A549 (cell line): ENCODE data around the gene BRD3OS.

Source experiments
- CEBPB ChIP-seq, 2 experiments: fragments of >200 bp in 1 of 2; sonication (Bioruptor Twin) in 1 of 2; formaldehyde crosslinking in 1 of 2; IDR thresholded peaks; 2 replicates each; pipeline ENCODE4 v1.6.1; 2012 to 2016
- CHD2 ChIP-seq: fragments of 150-350 bp; IDR thresholded peaks from 2 replicates; pipeline ENCODE4 v1.6.1; 2014; ENCODE audit warnings: low read length; ENCODE audit not compliant: partially characterized antibody
- CHD4 ChIP-seq: fragments of 200-600 bp; sonication (generic); IDR thresholded peaks from 2 replicates; pipeline ENCODE4 v1.6.1; 2016; ENCODE audit warnings: antibody characterized with exemption, mild to moderate bottlenecking, borderline replicate concordance
- CTCF ChIP-seq: fragments of >200 bp; sonication (Bioruptor Twin); formaldehyde crosslinking; IDR thresholded peaks from 3 replicates; pipeline ENCODE4 v1.5.1; 2016
- EP300 ChIP-seq, 2 experiments: fragments of >200 bp; sonication (Bioruptor Twin); formaldehyde crosslinking; IDR thresholded peaks; 2 replicates in 1 of 2; 3 replicates in 1 of 2; pipeline ENCODE4 v1.6.1; 2016 to 2017
- MAFK ChIP-seq: fragments of 450-650 bp; IDR thresholded peaks from 2 replicates; pipeline ENCODE4 v1.6.1; 2014; ENCODE audit not compliant: partially characterized antibody
- NFE2L2 ChIP-seq: fragments of 150-350 bp; conservative IDR thresholded peaks from 2 replicates; pipeline ENCODE4 v1.6.1; 2014; ENCODE audit warnings: low read length
- PHF8 ChIP-seq: fragments of 200-600 bp; sonication (generic); IDR thresholded peaks from 2 replicates; pipeline ENCODE4 v1.6.1; 2016; ENCODE audit warnings: low read depth, mild to moderate bottlenecking, antibody characterized with exemption, moderate library complexity, borderline replicate concordance
- POLR2AphosphoS2 ChIP-seq: conservative IDR thresholded peaks from 2 replicates; pipeline ENCODE4 v1.6.1; 2012; ENCODE audit warnings: low read length, improper control_type of control experiment, inconsistent platforms
- RAD21 ChIP-seq, 2 experiments: fragments of >200 bp in 1 of 2; sonication (Bioruptor Twin) in 1 of 2; formaldehyde crosslinking in 1 of 2; IDR thresholded peaks in 1 of 2; conservative IDR thresholded peaks in 1 of 2; 2 replicates in 1 of 2; 3 replicates in 1 of 2; pipeline ENCODE4 v1.6.1; 2012 to 2018; ENCODE audit warnings: inconsistent platforms in 1 of 2
- REST ChIP-seq: fragments of 200-600 bp; sonication (generic); IDR thresholded peaks from 2 replicates; pipeline ENCODE4 v1.6.1; 2016; ENCODE audit warnings: antibody characterized with exemption, mild to moderate bottlenecking, moderate library complexity
- SREBF2 ChIP-seq: fragments of 450-650 bp; IDR thresholded peaks from 2 replicates; pipeline ENCODE4 v1.6.1; 2014; ENCODE audit warnings: mild to moderate bottlenecking, moderate library complexity

GRCh38 chr9:134053401-134053871, 28.2 kb downstream of the BRD3OS start:
- TF ChIP-seq POLR2AphosphoS2 (no peak), SREBF2 (no peak), NFE2L2 (no peak), CTCF (no peak), EP300 (IDR thresholded peaks at IDR 0.05) (no peak), RAD21 (conservative IDR thresholded peaks at IDR 0.05 in 1 of 2, IDR thresholded peaks at IDR 0.05 in 1 of 2) (no peak), CEBPB (IDR thresholded peaks at IDR 0.05) (no peak), MAFK (no peak), PHF8 (no peak), CHD4 (no peak), CHD2 (no peak), REST (no peak)
